IPS-20b (cell line): ENCODE measurements around the gene PCDHGA1.

Experiments used
- H3K27ac ChIP-seq: one replicate; pipeline ENCODE4 v1.5.1; 2013; ENCODE audit warnings: low read length
- H3K27me3 ChIP-seq: 2 replicates; pipeline ENCODE4 v1.6.1; 2013; ENCODE audit warnings: mild to moderate bottlenecking, low read length, inconsistent platforms; ENCODE audit not compliant: insufficient read depth
- H3K36me3 ChIP-seq: 2 replicates; pipeline ENCODE4 v1.6.1; 2013; ENCODE audit warnings: low read depth, mild to moderate bottlenecking, inconsistent platforms, low read length, moderate library complexity; ENCODE audit not compliant: insufficient read depth
- H3K4me1 ChIP-seq: 2 replicates; pipeline ENCODE4 v1.6.1; 2013; ENCODE audit warnings: mild to moderate bottlenecking, control low read depth, inconsistent platforms, low read length, moderate library complexity; ENCODE audit not compliant: insufficient read depth
- H3K4me3 ChIP-seq: 2 replicates; pipeline ENCODE4 v1.5.1; 2013; ENCODE audit warnings: mild to moderate bottlenecking, low read length, inconsistent platforms
- H3K9ac ChIP-seq: 2 replicates; pipeline ENCODE4 v1.6.1; 2013; ENCODE audit warnings: low read depth, mild to moderate bottlenecking, inconsistent platforms, low read length, moderate library complexity
- H3K9me3 ChIP-seq: 2 replicates; pipeline ENCODE4 v1.6.1; 2013; ENCODE audit warnings: mild to moderate bottlenecking, low read depth, low read length, inconsistent platforms; ENCODE audit not compliant: insufficient read depth

The PCDHGA1 gene

DNA sequence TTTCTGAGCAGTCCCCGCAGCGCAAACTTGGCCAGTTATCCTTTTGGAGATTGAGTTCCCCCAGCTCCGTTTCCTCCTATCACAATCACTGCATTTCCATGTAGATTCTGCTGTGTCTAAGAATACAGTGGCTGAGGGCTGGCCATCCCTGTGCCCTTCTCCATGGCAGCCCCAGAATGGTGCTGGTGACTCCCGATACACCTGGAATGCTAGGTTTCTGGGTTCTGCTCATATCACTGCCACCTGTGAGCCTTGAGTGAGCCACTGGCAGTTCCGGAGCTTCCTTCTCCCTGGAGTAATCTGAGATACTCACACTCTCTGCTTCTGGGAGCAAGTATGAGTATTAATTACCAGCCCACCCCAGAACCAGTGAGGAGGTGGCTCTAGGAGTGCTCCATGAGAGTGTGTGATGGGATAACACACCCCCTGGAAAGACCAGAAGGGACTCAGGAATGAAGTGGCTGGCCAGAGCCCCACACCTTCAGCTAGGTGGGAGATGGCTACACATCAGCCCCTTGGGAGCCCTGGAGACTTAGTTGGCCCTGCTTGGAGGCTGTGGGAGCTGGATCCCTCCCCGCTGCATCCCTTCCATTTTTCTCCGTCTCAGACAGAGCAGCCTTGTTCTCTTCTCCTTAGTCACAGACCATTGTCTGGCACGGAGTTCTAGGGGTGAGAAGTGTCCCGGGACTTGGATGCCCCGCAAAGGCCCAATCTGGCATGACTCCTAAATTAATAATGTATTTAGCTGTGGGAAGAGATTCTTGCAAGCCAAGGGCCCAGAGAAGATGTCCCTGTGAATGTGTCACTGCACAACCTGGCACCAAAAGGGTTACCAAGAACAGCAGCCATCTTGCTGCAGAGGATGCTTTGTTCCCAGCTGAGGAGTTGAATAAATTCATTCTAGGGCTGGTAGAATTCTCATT lies 163.4 kb downstream of the PCDHGA1 start:
- H3K27ac ChIP-seq = no peak overlapping the region
- H3K36me3 ChIP-seq = no peaks in the 10 kb centered on the region; the same call in 1 of the 2 replicates
- H3K9me3 ChIP-seq = no peaks in the 10 kb centered on the region
- no peaks in the 10 kb centered on the region for H3K27me3 ChIP-seq
- peaks cover 27% of the 10 kb centered on the region for H3K4me1 ChIP-seq
- H3K9ac ChIP-seq = peak overlapping the region; percentile 28; the same call in 1 of the 2 replicates
- no peak overlapping the region; the same call in 1 of the 2 replicates for H3K4me3 ChIP-seq

DNA sequence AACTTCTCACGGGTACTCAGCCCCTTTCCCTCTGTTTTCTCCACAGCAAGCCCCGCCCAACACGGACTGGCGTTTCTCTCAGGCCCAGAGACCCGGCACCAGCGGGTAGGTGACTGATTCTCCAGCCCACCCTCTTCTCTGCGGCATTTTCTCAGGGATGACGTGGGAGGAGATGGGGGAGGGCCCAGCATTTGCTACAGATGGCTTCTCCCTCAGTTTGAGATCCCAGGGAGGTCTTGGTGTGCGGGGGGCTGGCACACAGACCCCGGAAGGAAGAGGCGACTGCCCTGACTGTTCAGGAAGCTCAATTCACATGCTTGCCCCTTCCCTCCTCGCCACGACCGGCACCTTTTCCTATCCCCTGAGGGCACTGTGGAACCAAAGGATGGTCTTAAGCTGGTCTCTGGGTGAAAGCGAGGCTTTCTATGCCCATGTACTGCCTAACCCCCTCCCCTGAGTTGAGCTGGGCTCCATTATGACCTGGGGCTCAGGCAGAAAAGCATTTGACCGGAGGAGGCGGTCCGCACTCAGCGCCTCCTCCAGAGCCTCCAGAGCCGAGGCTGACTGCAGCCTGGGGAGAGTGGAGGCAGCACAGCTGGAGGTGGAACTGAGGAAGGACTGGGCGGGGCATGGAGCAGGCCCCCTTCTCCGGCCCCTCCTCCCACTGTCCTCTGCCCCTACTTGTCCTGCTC lies 164.6 kb downstream of the PCDHGA1 start:
- Histone ChIP-seq H3K27me3 (no peaks in the 10 kb centered on the region), H3K4me3 (peak overlapping the region; percentile 41), H3K27ac (peak overlapping the region; percentile 10), H3K4me1 (peaks cover 27% of the 10 kb centered on the region), H3K9me3 (no peaks in the 10 kb centered on the region), H3K9ac (peak overlapping the region; percentile 28; the same call in 1 of the 2 replicates), H3K36me3 (no peaks in the 10 kb centered on the region; the same call in 1 of the 2 replicates)

DNA sequence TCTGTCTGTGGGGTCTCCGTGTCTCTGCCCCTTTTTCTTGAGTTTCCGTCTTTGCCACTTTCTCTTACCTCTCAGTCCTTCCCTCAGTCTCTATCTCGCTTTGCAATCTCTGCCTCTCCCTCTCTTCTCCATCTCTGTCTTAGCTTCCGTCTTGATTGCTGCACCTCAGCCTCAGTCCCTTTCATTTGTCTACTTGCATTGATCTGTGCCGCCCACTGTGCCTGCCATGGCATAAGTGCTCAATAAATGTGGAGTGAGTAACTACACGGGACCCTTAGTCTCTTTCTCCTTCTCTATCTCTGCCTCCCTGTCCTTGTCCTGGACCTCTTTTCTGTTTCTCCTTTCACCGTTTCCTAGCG lies 165.1 kb downstream of the PCDHGA1 start:
- Histone ChIP-seq H3K27me3 (no peaks in the 10 kb centered on the region), H3K27ac (no peak overlapping the region), H3K9ac (peak overlapping the region; percentile 28; the same call in 1 of the 2 replicates), H3K4me3 (peak overlapping the region; percentile 41), H3K9me3 (no peaks in the 10 kb centered on the region), H3K4me1 (peaks cover 27% of the 10 kb centered on the region), H3K36me3 (no peaks in the 10 kb centered on the region; the same call in 1 of the 2 replicates)

DNA sequence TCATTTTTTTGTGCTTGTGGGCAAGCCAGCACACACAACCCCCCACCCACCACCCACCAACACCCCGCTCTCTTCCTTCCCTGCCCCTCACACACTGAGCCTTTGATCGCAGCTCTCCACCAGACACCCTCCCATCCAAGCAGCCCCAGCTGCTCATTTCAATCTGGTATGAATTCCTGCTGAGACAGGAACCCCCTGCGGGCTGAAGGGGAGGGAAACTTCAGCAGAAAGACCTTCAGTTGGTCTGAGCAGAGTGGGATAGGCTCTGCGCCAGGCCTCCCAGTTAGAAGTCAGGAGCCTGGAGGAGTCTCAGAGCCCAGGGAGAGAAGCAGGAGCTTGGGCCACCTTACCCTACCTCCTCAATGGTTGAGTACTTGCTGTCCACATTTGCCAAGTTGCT lies 165.7 kb downstream of the PCDHGA1 start:
- Histone ChIP-seq H3K9ac (peak overlapping the region; percentile 28; the same call in 1 of the 2 replicates), H3K9me3 (no peaks in the 10 kb centered on the region), H3K27ac (no peak overlapping the region), H3K27me3 (no peaks in the 10 kb centered on the region), H3K4me1 (peaks cover 27% of the 10 kb centered on the region), H3K4me3 (peak overlapping the region; percentile 41), H3K36me3 (no peaks in the 10 kb centered on the region; the same call in 1 of the 2 replicates)

DNA sequence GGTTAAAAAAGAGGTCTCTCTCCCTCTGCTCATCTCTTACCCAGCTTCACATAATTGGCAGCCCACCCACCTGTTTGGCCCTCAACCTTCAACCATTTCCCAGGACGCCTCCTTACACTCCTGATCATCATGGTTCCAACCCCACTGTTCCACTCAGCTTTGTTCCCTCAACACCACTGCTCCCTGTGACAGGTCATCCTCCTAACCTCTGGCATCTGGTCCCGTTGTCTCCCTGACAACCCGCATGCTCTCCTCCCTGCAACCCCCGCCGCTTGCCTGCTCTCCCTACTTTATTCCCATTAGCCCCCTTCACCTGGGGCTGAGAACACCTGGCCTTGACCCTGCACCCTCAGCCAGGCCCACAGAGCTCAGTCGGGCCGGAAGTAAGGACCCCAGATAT lies 171.4 kb downstream of the PCDHGA1 start:
- H3K27me3 ChIP-seq = no peaks in the 10 kb centered on the region
- H3K36me3 ChIP-seq = no peaks in the 10 kb centered on the region
- no peaks in the 10 kb centered on the region for H3K9me3 ChIP-seq
- no peak overlapping the region for H3K9ac ChIP-seq
- H3K4me1 ChIP-seq = no peaks in the 10 kb centered on the region
- no peak overlapping the region for H3K4me3 ChIP-seq
- no peak overlapping the region for H3K27ac ChIP-seq

DNA sequence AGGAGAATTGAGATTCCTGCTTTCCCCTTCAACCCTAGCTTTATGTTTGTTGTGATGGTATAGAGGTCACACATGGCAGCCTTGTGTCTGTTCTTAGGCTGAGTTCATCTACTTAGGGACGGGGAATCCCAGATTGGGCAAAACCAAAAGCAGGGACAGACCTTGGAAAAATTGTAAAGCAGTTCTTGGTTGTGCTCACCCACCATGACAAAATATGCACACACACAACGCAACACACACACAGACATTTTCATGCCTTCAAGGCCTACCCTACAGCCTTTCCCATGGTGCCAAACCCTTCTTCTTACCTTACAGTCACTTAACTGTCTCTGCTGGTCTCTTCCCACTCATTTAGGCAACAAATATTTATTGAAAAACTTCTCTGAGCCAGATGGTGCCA lies 173.4 kb downstream of the PCDHGA1 start:
- H3K9me3 ChIP-seq = no peaks in the 10 kb centered on the region
- no peaks in the 10 kb centered on the region for H3K36me3 ChIP-seq
- no peak overlapping the region for H3K27ac ChIP-seq
- H3K4me3 ChIP-seq = no peak overlapping the region
- H3K4me1 ChIP-seq = peaks cover 8% of the 10 kb centered on the region; the same call in 1 of the 2 replicates
- no peak overlapping the region for H3K9ac ChIP-seq
- H3K27me3 ChIP-seq = no peaks in the 10 kb centered on the region

DNA sequence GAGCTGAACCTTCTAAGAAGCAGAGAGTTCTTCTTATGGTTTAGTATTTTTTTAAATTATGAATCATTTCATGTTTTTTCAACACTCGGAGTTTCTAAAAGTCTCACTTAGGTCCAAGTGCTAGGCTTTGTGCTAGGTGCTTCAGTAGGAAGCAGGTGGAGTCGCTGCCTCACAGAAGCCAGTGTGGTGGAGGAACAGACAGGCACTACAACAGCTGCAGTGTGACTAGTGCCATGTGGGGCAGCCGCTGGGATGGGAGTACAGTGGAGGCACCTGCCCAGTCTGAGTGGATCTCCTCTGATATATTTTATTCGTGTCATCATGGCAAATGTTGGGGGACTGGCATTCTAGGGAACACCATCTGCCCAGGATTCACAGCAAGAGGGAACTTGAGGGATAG lies 173.9 kb downstream of the PCDHGA1 start:
- H3K27ac ChIP-seq = no peak overlapping the region
- H3K9ac ChIP-seq = no peak overlapping the region
- H3K27me3 ChIP-seq = no peaks in the 10 kb centered on the region
- peaks cover 11% of the 10 kb centered on the region; the same call in 1 of the 2 replicates for H3K4me1 ChIP-seq
- H3K4me3 ChIP-seq = no peak overlapping the region
- H3K9me3 ChIP-seq = no peaks in the 10 kb centered on the region
- H3K36me3 ChIP-seq = no peaks in the 10 kb centered on the region

DNA sequence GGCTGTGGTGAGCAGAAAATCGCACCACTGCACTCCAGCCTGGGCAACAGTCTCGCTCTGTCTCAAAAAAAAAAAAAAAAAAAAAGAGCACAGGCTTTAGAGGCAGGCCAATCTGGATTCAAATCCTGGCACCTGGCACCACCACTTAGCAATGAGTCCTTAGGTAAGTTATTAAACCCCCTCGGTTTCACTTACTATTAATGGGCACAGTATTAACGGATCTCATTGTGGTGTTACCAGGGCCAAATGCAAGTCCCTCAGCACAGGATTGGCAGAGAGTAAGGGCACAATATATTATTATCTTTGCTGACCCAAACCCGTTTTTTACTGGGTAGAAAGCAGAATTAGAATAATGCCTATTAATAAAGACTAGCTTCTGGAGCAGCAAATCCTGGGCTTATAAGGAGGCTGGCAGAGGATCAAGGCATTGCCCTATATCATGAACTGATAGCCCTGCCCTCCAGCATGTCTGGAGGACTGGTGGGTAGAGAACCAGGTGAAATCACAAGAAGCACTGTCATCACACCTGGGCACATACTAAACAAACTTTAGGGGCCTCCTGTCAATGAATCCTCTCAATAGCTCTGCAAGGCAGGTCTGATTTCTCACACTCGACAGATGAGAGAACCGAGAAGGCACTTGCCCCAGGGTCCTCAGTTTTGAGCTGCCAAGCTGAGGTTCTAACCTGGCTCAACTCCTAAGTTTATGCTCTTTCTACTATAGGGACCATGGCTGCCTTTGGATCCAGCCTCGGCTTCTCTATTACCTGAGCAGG lies 176.3 kb downstream of the PCDHGA1 start:
- no peak overlapping the region for H3K4me3 ChIP-seq
- no peak overlapping the region for H3K27ac ChIP-seq
- H3K27me3 ChIP-seq = no peaks in the 10 kb centered on the region
- peaks cover 14% of the 10 kb centered on the region; the same call in 1 of the 2 replicates for H3K4me1 ChIP-seq
- H3K9ac ChIP-seq = no peak overlapping the region
- H3K9me3 ChIP-seq = no peaks in the 10 kb centered on the region
- H3K36me3 ChIP-seq = peaks cover 7% of the 10 kb centered on the region; the same call in 1 of the 2 replicates

DNA sequence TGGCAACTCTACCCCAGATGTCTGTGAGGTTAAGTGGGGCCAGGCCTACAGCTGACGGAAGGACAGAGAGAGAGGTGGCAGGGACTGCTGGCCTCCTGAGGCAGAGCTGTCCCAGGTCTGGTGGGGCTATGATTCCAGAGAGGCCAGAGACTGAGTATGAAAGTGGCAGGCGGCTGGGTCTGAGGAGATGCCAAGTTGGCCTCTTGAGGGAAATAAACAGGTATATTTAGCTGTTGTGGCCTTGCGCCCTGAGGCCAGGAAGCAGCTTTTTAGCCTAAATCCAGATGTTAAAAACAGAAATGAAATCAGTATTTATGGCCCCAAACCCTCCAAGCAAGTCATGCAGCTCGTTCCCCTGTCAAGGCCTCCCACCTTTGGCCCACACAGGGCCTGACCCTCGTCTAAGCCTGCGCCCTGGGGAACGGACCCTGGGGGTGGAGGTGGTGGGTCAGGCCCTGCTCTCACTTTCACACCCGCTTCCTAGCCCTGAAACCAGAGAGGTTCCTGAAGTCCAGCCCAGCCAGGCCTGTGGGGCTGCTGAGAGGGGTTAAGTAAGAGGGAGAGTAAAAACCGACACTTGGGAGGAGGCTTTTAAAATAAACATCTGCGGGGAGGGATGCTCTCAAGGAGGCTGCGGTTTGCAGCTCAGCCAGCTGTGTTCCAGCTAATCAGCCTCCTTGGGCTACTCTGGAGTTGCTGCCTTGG lies 177.2 kb downstream of the PCDHGA1 start:
- Histone ChIP-seq H3K36me3 (peaks cover 13% of the 10 kb centered on the region; the same call in 1 of the 2 replicates), H3K27ac (peak overlapping the region; percentile 17), H3K27me3 (no peaks in the 10 kb centered on the region), H3K9ac (peak overlapping the region; percentile 49; the same call in 1 of the 2 replicates), H3K4me3 (no peak overlapping the region), H3K4me1 (peaks cover 14% of the 10 kb centered on the region; the same call in 1 of the 2 replicates), H3K9me3 (no peaks in the 10 kb centered on the region)

DNA sequence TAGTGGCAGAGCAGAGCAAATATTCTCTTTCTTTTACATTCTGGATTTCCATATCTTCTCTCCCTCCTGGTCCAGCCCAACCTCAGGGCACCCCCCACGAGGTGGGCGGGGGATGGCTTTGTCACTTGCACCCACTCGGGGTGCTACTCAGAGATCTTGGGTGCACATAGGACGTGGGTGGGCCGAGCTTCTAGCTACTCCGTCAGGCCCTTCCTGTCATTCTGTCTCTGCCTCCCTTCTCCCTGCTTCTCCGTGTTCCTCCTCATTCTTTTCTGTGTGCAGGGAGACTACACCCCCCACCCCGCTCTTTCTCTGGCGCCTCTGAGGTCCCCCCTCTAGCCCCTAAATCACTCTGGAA lies 178.1 kb downstream of the PCDHGA1 start:
- Histone ChIP-seq H3K9ac (peak overlapping the region; percentile 49; the same call in 1 of the 2 replicates), H3K9me3 (no peaks in the 10 kb centered on the region), H3K27ac (peak overlapping the region; percentile 17), H3K4me3 (peak overlapping the region; percentile 53; the same call in 1 of the 2 replicates), H3K27me3 (no peaks in the 10 kb centered on the region), H3K4me1 (peaks cover 14% of the 10 kb centered on the region; the same call in 1 of the 2 replicates), H3K36me3 (peaks cover 13% of the 10 kb centered on the region; the same call in 1 of the 2 replicates)
